H1 (cell line): ENCODE measurements around the gene SH2B2. TPM values are rescaled to one million over a fixed set of nuclear protein-coding genes. Genes with fewer than 3 reads are reported as not detected.

ENCODE experiments used
- CBX8 ChIP-seq: fragments of 300-800, 300-1000 bp; sonication (generic); IDR thresholded peaks from 2 replicates; pipeline ENCODE4 v1.7.1; 2016; ENCODE audit warnings: low read depth, low read length, borderline replicate concordance
- CREB1 ChIP-seq: IDR thresholded peaks from 2 replicates; pipeline ENCODE4 v1.6.1; 2012; ENCODE audit warnings: inconsistent platforms
- EGR1 ChIP-seq: IDR thresholded peaks from 2 replicates; pipeline ENCODE4 v1.6.1; 2011; ENCODE audit warnings: low read depth, low read length, borderline replicate concordance
- EP300 ChIP-seq, 2 experiments: IDR thresholded peaks; 1 replicate in 1 of 2; 2 replicates in 1 of 2; pipeline ENCODE4 v1.6.1; 2011 to 2012; ENCODE audit warnings: low read depth in 2 of 2, low read length in 2 of 2, mild to moderate bottlenecking in 2 of 2, borderline replicate concordance in 1 of 2, inconsistent platforms in 1 of 2, moderate library complexity in 1 of 2
- MAFK ChIP-seq: IDR thresholded peaks from 2 replicates; pipeline ENCODE4 v1.6.1; 2012; ENCODE audit warnings: low read depth, mild to moderate bottlenecking, improper control_type of control experiment, low read length
- PHF8 ChIP-seq: fragments of 200-600 bp; sonication (generic); conservative IDR thresholded peaks from 2 replicates; pipeline ENCODE4 v1.7.1; 2012; ENCODE audit warnings: low read depth, mild to moderate bottlenecking, inconsistent platforms, low read length, moderate library complexity
- SIRT6 ChIP-seq: IDR thresholded peaks from one replicate; pipeline ENCODE4 v1.7.1; 2012; ENCODE audit warnings: low read length, inconsistent platforms
- SIX5 ChIP-seq: IDR thresholded peaks from 2 replicates; pipeline ENCODE4 v1.6.1; 2011; ENCODE audit warnings: mild to moderate bottlenecking, low read depth, low read length
- SRF ChIP-seq: IDR thresholded peaks from 2 replicates; pipeline ENCODE4 v1.6.1; 2011; ENCODE audit warnings: mild to moderate bottlenecking, low read depth, low read length, moderate library complexity
- SUZ12 ChIP-seq: fragments of 200-600 bp; sonication (generic); IDR thresholded peaks from 2 replicates; pipeline ENCODE4 v1.6.1; 2012; ENCODE audit warnings: mild to moderate bottlenecking, inconsistent platforms, low read length, moderate library complexity, mixed read lengths
- TAF7 ChIP-seq: optimal IDR thresholded peaks from 2 replicates; pipeline ENCODE3; 2011; ENCODE audit warnings: low read depth, mild to moderate bottlenecking, inconsistent platforms, low read length, moderate library complexity, borderline replicate concordance
- polyA plus RNA-seq, 7 experiments: library from polyadenylated mRNA; depleted of rRNA in 3 of 7; stranded (reverse) in 5 of 7; unstranded in 2 of 7; fragments of >200 nt in 5 of 7; fragments of 200-250 nt in 2 of 7; gene quantifications; 1 replicate in 5 of 7; 2 replicates in 1 of 7; 4 replicates in 1 of 7; pipeline versions ENCODE4 v1.2.1 to v1.2.3, GENCODE V29; 2011 to 2013; ENCODE audit warnings: missing spikeins in 2 of 7, mixed read lengths in 2 of 7
- total RNA-seq: library from RNA; stranded (reverse); fragmentation: NEBNext Ultra II Directional; extraction: Animal tissue kit (Norgen Biotek cat#: 25700); gene quantifications from 2 replicates; pipeline ENCODE4 v1.2.1, GENCODE V29; 2021
- TF ChIP-seq, protein P1 (sequence below): fragments of 300-600 bp; sonication (generic); IDR thresholded peaks from 2 replicates; pipeline ENCODE4 v1.7.1; 2012; ENCODE audit warnings: low read length, moderate library complexity, mild to moderate bottlenecking, inconsistent platforms; ENCODE audit not compliant: insufficient replicate concordance

SH2B2 gene
- total and polyA plus RNA-seq, 2 of the 8 experiments (the other 6 are each of a cell fraction or from before 2014, with no cell fraction given) = 11.5 to 18.7 TPM

DNA sequence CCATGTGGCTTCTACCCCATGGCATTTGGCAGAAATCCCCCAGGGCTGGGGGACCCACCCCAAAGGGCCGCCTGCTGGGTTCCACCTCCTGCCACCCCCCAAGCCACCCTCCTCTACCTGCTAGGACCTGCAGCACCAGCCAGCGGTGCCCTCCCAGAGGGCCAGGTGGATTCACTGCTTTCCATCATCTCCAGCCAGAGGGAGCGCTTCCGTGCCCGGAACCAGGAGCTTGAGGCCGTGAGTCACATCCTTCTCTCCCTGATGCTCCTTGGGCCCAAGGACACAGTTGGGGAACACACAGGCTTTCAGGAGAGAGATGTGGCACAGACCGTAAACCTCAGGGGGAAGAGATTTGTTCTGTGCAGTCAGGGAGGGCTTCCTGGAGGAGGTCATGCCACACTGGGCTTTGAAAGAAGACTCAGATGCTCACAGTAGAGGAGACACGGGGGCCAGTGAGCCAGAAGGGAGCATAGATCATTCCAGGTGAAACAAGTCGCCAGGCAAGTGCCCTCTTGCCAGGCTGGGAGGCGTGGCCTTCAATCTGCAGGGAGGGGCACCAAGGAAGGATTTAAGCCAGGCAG is 11.5 kb upstream of the SH2B2 start (continued):
- TF ChIP-seq, protein P1, sequence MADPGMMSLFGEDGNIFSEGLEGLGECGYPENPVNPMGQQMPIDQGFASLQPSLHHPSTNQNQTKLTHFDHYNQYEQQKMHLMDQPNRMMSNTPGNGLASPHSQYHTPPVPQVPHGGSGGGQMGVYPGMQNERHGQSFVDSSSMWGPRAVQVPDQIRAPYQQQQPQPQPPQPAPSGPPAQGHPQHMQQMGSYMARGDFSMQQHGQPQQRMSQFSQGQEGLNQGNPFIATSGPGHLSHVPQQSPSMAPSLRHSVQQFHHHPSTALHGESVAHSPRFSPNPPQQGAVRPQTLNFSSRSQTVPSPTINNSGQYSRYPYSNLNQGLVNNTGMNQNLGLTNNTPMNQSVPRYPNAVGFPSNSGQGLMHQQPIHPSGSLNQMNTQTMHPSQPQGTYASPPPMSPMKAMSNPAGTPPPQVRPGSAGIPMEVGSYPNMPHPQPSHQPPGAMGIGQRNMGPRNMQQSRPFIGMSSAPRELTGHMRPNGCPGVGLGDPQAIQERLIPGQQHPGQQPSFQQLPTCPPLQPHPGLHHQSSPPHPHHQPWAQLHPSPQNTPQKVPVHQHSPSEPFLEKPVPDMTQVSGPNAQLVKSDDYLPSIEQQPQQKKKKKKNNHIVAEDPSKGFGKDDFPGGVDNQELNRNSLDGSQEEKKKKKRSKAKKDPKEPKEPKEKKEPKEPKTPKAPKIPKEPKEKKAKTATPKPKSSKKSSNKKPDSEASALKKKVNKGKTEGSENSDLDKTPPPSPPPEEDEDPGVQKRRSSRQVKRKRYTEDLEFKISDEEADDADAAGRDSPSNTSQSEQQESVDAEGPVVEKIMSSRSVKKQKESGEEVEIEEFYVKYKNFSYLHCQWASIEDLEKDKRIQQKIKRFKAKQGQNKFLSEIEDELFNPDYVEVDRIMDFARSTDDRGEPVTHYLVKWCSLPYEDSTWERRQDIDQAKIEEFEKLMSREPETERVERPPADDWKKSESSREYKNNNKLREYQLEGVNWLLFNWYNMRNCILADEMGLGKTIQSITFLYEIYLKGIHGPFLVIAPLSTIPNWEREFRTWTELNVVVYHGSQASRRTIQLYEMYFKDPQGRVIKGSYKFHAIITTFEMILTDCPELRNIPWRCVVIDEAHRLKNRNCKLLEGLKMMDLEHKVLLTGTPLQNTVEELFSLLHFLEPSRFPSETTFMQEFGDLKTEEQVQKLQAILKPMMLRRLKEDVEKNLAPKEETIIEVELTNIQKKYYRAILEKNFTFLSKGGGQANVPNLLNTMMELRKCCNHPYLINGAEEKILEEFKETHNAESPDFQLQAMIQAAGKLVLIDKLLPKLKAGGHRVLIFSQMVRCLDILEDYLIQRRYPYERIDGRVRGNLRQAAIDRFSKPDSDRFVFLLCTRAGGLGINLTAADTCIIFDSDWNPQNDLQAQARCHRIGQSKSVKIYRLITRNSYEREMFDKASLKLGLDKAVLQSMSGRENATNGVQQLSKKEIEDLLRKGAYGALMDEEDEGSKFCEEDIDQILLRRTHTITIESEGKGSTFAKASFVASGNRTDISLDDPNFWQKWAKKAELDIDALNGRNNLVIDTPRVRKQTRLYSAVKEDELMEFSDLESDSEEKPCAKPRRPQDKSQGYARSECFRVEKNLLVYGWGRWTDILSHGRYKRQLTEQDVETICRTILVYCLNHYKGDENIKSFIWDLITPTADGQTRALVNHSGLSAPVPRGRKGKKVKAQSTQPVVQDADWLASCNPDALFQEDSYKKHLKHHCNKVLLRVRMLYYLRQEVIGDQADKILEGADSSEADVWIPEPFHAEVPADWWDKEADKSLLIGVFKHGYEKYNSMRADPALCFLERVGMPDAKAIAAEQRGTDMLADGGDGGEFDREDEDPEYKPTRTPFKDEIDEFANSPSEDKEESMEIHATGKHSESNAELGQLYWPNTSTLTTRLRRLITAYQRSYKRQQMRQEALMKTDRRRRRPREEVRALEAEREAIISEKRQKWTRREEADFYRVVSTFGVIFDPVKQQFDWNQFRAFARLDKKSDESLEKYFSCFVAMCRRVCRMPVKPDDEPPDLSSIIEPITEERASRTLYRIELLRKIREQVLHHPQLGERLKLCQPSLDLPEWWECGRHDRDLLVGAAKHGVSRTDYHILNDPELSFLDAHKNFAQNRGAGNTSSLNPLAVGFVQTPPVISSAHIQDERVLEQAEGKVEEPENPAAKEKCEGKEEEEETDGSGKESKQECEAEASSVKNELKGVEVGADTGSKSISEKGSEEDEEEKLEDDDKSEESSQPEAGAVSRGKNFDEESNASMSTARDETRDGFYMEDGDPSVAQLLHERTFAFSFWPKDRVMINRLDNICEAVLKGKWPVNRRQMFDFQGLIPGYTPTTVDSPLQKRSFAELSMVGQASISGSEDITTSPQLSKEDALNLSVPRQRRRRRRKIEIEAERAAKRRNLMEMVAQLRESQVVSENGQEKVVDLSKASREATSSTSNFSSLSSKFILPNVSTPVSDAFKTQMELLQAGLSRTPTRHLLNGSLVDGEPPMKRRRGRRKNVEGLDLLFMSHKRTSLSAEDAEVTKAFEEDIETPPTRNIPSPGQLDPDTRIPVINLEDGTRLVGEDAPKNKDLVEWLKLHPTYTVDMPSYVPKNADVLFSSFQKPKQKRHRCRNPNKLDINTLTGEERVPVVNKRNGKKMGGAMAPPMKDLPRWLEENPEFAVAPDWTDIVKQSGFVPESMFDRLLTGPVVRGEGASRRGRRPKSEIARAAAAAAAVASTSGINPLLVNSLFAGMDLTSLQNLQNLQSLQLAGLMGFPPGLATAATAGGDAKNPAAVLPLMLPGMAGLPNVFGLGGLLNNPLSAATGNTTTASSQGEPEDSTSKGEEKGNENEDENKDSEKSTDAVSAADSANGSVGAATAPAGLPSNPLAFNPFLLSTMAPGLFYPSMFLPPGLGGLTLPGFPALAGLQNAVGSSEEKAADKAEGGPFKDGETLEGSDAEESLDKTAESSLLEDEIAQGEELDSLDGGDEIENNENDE = no peak
- TF ChIP-seq CREB1 (no peak), MAFK (no peak), EP300 (IDR thresholded peaks at IDR 0.05; ENCODE audit: borderline replicate concordance in 1 of 2, low read depth in 2 of 2, low read length in 2 of 2) (no peak), PHF8 (no peak), SIX5 (no peak), SRF (no peak), CBX8 (no peak), SIRT6 (no peak), TAF7 (no peak), EGR1 (no peak), SUZ12 (no peak)
